SK-N-DZ (cell line): ENCODE measurements around the gene SSR3.

Source experiments
- DNase-seq: peaks from one replicate; pipeline ENCODE4 v3.0.0-alpha.2; 2015; ENCODE audit warnings: low spot score

SSR3 gene

GRCh38 chr3:156492801-156493261 is 62.1 kb downstream of the SSR3 start:
- DNase-seq, result no peak

GRCh38 chr3:156491192-156491591 is 63.7 kb downstream of the SSR3 start:
- no peak for DNase-seq
